ENCODE data around the gene CCDC6.
A peak's percentile ranks its signal among the peaks of the same experiment; 100 is the strongest.

CCDC6 gene

GRCh38 chr10:59844436-59844835 lies 61.9 kb downstream of the CCDC6 start:
- DNase-seq, result no peak

- no peak for DNase-seq
Observed at GRCh38 chr10:59843748-59844147, 62.6 kb downstream of the CCDC6 start.

GRCh38 chr10:59839576-59839975 lies 66.8 kb downstream of the CCDC6 start:
- DNase-seq, result no peak

DNA sequence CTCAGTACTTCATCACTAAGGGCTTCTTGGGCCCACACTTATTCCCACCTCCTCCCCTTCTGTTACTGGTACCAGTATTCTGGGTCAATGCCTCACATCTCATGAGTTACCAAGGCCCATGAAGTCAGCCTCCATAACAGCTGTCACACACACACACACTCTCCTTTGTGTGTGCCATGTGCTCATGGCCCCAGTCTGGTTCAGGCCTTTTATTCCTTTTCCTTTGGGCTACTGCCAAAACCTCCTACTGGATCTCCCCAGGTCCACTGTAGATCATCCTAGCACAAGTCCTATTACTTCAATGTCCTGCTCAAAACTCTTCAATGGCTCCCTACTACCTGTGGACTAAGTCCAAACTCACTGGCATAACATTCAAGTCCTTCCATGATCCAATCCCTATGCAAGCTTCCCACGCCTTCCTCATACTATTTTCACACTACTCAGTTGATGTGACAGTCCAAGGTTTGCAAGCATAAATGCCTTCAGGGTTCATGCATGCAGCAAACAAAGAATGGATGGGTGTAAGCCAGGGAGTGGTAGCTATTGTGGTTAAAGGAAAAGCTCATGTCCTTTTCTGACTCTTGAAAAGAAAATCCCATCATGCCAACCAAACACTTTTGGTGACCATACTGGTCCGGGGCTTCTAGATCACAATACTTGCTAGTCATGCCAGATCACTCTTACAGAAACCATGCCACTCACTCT lies 68.1 kb downstream of the CCDC6 start:
- no peak for DNase-seq

- DNase-seq, result no peak
Observed at GRCh38 chr10:59833810-59834209, 72.5 kb downstream of the CCDC6 start.

- DNase-seq, result no peak
Observed at GRCh38 chr10:59832506-59832905, 73.8 kb downstream of the CCDC6 start.

- no peak for DNase-seq
Observed at GRCh38 chr10:59831658-59832503, 74.5 kb downstream of the CCDC6 start.

DNA sequence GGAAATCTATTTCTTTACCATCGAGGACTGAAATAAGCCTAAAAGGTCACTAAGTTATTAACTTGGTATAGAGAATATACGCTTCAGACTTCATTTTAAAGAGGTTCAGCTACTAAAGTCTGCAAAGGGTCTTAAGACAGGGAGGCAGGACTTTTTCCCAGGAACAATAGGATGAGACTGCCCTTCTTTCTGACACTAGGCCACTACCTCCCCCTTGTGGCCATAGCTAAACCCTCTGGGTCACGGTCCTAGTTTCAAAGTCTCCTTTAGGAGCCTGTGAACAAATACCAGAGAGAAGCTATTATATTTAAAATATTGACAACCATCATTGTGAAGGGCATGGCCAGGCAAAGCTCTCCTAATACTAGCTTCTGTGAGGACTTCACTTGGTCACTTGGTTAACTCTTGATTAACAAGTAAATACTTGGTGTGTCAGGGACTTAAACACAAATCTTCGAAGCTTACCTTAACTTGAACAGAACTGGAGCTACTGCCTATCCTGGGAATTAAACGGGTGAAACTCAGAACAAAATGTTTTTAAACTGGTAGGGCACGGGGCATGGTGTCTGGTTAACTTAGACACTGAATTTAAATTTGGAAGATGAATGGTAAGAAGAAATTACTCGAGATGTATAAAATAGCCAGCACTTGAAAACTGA lies 75.6 kb downstream of the CCDC6 start:
- DNase-seq, result peak; percentile 18

- DNase-seq, result no peak
Observed at GRCh38 chr10:59829601-59830000, 76.8 kb downstream of the CCDC6 start.

DNA sequence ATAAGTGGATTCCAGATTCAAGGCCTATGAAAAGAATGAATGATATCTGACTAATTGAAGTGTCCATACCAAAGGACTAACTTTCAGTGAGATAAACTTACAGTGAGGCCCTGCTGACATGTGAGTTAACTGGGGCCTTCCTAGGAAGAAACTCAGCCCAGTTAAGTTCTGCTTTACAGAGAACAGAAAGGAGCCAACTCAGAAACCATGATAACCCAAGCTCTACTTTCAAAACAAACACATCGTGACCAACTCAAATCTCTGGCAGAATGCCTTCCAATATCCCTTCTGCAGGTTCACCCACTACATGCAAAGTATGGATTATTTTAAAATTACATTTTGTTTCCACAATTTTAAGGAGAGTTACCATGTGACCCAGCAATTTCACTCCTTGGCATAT lies 77.3 kb downstream of the CCDC6 start:
- DNase-seq, result no peak

DNA sequence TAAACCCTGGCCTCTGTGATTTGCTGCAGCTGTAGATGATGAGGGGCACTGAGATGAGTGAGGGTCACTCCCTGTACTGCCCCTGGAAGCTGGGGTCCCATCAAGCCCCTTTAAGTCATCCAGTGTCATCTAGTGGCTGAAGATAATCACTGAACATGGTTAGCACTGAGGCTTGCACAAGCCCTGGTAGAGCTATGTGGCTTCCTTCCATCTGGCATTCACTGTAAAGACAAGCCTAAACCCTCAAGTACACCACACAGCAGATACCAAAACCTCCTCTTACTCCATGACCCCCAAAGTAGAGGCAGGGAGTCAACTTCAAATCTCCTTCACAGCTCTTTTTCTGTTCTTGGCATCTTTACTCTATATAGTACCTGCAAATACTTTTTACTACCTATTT lies 80.4 kb downstream of the CCDC6 start:
- no peak for DNase-seq

DNA sequence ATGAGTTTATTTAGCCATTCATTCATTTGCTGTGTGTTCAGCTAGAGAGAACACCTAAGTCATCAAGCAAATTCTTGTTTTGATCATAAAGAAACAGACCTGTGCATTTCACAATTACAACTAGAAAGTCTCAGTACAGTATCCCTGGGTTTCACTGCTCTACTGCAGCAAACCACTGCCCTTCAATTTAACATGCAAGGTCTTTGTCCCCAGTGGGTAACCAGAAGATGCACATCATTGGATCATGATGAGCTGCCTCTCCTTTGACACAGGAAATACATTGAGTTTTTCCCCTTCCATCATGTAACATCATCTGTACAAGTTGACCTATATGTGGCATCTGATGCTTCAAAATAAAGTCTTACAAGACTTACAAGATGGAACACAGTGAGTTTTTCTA lies 82.6 kb downstream of the CCDC6 start:
- no peak for DNase-seq

DNA sequence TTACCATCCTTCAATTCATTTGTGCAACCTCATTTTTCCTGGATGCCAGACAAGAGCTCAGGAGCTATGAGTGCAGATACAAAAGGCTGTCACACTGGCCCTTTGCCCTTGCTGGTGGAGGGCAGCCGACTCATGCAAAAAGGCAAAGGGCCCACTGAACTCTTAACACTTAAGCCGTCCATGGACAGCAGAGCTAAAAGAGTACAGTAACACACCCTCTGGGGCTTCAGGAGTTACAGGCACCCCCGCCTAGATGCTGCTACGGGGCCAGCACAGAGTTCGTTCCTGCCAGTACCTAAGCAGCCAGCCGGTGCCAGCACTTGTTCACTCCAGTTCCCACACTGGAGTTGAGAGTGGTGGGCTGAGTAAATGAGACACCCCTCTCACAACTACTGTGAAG lies 83.2 kb downstream of the CCDC6 start:
- no peak for DNase-seq

DNA sequence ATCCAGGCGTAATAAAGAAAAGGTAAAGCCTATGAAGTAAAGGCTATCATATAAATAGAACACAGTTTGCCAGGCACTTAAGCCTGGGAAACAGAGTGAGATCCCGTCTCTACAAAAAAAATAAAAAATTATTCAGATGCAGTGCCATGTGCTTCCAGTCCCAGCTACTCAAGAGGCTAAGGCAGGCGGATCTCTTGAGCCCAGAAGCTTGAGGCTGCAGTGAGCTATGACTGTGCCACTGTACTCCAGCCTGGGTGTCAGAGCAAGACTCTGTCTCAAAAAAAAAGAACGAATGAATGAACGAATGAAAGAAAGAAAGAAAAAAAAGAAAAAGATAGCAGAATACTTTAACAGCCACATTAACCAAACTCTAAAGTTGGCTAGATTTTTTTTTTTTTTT lies 85.9 kb downstream of the CCDC6 start:
- no peak for DNase-seq

GRCh38 chr10:59819683-59820082 lies 86.7 kb downstream of the CCDC6 start:
- DNase-seq, result no peak

DNA sequence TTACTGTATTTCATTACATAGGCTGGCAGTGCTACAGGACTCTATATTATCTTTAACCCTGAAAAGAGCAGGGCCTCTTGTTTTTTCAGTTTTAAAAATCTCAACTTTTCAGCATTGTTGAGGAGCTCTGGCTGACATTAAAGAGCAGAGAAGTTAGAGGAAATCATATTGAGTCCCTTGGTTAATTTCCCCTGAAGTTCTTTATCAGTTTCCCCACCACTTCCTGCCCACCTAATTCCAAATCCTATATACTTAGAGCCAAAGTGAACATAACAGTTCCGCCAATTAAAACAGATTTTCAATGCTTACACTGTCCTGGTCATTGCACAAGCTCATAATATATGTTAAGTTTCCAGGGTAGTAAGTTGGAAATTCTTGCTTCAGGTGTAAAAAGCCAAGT lies 87.1 kb downstream of the CCDC6 start:
- DNase-seq, result no peak

- DNase-seq, result no peak
Observed at GRCh38 chr10:59817773-59818172, 88.6 kb downstream of the CCDC6 start.

DNA sequence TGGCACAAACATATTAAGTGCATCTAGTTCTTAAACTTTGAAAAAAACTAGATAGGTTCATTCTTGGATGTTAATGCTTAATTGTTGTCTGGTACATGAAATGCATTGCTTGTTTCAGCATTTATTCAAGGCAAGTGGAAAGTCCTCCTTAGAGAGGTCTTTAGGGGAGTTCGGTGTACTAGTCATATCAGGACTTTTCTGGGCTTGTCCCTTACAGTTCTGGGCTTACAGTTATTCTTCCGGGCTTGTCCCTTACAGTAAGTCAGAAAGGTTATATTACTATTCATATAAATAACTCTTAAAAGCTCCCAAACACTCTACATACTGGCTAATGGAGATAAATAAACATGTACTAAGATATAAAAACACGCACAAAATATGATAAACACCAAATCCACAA lies 91.5 kb downstream of the CCDC6 start:
- DNase-seq, result no peak

GRCh38 chr10:59812519-59813122 lies 93.7 kb downstream of the CCDC6 start:
- DNase-seq, result no peak

DNA sequence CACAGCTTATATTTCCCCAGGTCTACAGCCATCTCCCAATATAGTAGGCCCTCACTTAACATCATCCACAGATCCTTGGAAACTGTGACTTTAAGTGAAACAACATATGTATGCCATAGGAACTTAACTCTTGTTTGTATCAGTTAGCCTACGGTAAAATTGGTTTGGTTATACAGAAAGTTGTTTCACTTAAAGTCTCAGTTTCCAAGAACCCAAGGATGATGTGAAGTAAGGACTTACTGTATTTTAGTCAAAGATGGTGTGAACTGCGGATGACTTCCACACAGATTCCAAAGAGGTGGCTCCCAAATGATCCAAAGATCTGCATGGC lies 96.7 kb downstream of the CCDC6 start:
- DNase-seq, result no peak

DNA sequence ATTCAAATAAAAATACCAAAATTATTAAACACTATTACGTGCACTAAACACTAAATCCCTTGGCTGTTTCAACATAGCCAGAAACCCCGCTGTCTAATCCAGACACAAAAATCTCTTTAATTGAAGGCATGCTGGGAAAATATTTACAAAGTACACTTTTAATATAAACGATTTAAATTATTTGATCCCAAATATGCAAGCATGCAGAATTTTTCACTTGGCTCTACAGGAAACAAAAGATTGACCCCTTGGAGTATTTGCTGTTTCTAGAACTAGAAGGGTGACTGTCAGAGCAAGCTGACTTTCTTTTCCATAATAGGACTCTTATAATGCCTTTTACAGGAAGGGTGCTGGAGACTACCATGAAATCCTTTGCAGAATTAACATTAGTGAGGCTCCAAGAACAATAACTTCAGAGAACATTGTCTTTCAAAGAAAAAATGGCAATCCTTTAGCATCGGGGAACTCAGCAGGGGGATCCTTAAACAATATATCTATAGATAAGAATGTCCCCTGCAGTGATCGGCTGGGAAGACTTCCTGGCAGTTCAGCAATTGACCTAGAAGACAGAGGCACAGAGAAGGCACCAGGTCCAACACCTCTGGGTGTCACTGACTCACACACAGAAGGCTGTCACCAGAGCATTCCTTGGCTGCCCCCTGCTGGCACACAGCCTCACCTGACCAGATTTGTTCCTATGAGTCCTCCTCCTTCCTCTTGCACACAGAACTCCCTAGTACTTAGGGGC lies 97.3 kb downstream of the CCDC6 start:
- DNase-seq, result peak; percentile 4

- no peak for DNase-seq
Observed at GRCh38 chr10:59807629-59808620, 98.4 kb downstream of the CCDC6 start.

All from NCI-H2227 treated with DMSO at 0.1 percent for 48 hours (cell line).